H1 (cell line): ENCODE data around the gene RASA4.
"Not testable (repeated sequence)": the region's sequence is repeated elsewhere in the genome, so short reads cannot be mapped to it uniquely, and the experiment has no call there.

Experiments used
- ASH2L ChIP-seq: fragments of 200-600, 300-600 bp; sonication (generic); IDR thresholded peaks from one replicate; pipeline ENCODE4 v1.7.1; 2017; ENCODE audit warnings: low read length
- CEBPB ChIP-seq: IDR thresholded peaks from 2 replicates; pipeline ENCODE4 v1.6.1; 2012; ENCODE audit warnings: low read depth, low read length
- EZH2 ChIP-seq: fragments of 200-600 bp; sonication (generic); IDR thresholded peaks from 2 replicates; pipeline ENCODE4 v1.7.1; 2012; ENCODE audit warnings: low read depth, mild to moderate bottlenecking, moderate library complexity, low read length, inconsistent platforms; ENCODE audit not compliant: severe bottlenecking
- JUND ChIP-seq: IDR thresholded peaks from 2 replicates; pipeline ENCODE4 v1.6.1; 2011; ENCODE audit warnings: mild to moderate bottlenecking, improper control_type of control experiment, low read length
- POLR2A ChIP-seq, 2 experiments: IDR thresholded peaks; 1 replicate in 1 of 2; 2 replicates in 1 of 2; pipeline ENCODE4 v1.6.1; 2011; ENCODE audit warnings: low read depth in 2 of 2, low read length in 2 of 2, mild to moderate bottlenecking in 2 of 2; ENCODE audit errors: control extremely low read depth in 1 of 2
- POLR2AphosphoS5 ChIP-seq: IDR thresholded peaks from 2 replicates; pipeline ENCODE4 v1.6.1; 2011; ENCODE audit warnings: low read depth, low read length
- RAD21 ChIP-seq, 2 experiments: IDR thresholded peaks in 1 of 2; conservative IDR thresholded peaks in 1 of 2; 2 replicates each; pipeline ENCODE4 v1.6.1; 2011; ENCODE audit warnings: low read depth in 2 of 2, low read length in 2 of 2, improper control_type of control experiment in 1 of 2, inconsistent platforms in 1 of 2, mild to moderate bottlenecking in 1 of 2, moderate library complexity in 1 of 2
- RFX5 ChIP-seq: IDR thresholded peaks from 2 replicates; pipeline ENCODE4 v1.6.1; 2011; ENCODE audit warnings: low read depth, low read length, improper control_type of control experiment, borderline replicate concordance
- TAF1 ChIP-seq: IDR thresholded peaks from 2 replicates; pipeline ENCODE4 v1.6.1; 2011; ENCODE audit warnings: mild to moderate bottlenecking, low read depth, low read length
- YY1 ChIP-seq: IDR thresholded peaks from 2 replicates; pipeline ENCODE4 v1.6.1; 2011; ENCODE audit warnings: low read depth, mild to moderate bottlenecking, low read length
- TF ChIP-seq, protein P1 (sequence below), 3 experiments: IDR thresholded peaks; 1 replicate in 2 of 3; 2 replicates in 1 of 3; pipeline versions ENCODE4 v1.5.1 to v1.6.1; 2011; ENCODE audit warnings: low read length in 3 of 3, mild to moderate bottlenecking in 3 of 3, inconsistent platforms in 2 of 3, low read depth in 1 of 3, moderate library complexity in 1 of 3; ENCODE audit not compliant: insufficient read depth in 1 of 3; ENCODE audit errors: control extremely low read depth in 1 of 3

DNA sequence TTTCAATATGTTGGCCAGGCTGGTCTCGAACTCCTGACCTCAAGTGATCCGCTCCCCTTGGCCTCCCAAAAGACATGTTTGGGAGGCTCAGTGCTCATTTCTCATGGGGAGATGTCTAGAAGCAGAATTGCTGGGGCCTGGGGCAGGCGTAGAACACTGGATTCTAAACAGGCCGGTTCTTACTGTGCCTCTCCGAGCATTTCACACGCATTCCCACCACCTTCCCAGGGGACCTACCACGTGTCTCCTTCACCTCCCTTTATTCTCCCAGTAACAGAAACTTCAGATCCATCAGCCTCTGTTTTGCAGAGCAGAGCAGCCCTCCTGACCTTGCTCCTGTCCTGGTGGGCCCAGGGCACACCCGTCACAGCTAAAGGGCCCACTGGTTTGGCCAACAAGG, 89.4 kb downstream of the RASA4 start:
- not testable (repeated sequence) for TF ChIP-seq POLR2AphosphoS5; POLR2A (IDR thresholded peaks at IDR 0.05; ENCODE audit: control extremely low read depth in 1 of 2, low read depth in 2 of 2, low read length in 2 of 2); RFX5; JUND; YY1; TAF1; EZH2; RAD21 (IDR thresholded peaks at IDR 0.05 in 1 of 2, conservative IDR thresholded peaks at IDR 0.05 in 1 of 2; ENCODE audit: low read depth in 2 of 2, low read length in 2 of 2); CEBPB; ASH2L
- TF ChIP-seq, protein P1, sequence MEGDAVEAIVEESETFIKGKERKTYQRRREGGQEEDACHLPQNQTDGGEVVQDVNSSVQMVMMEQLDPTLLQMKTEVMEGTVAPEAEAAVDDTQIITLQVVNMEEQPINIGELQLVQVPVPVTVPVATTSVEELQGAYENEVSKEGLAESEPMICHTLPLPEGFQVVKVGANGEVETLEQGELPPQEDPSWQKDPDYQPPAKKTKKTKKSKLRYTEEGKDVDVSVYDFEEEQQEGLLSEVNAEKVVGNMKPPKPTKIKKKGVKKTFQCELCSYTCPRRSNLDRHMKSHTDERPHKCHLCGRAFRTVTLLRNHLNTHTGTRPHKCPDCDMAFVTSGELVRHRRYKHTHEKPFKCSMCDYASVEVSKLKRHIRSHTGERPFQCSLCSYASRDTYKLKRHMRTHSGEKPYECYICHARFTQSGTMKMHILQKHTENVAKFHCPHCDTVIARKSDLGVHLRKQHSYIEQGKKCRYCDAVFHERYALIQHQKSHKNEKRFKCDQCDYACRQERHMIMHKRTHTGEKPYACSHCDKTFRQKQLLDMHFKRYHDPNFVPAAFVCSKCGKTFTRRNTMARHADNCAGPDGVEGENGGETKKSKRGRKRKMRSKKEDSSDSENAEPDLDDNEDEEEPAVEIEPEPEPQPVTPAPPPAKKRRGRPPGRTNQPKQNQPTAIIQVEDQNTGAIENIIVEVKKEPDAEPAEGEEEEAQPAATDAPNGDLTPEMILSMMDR (IDR thresholded peaks at IDR 0.05; ENCODE audit: control extremely low read depth in 1 of 3, insufficient read depth in 1 of 3, low read depth in 1 of 3, low read length in 3 of 3): not testable (repeated sequence)
